CD4-positive, alpha-beta T cell treated with Interleukin-4 for 4 hours (primary cell): ENCODE measurements around the gene NFE2L2.
"Not testable (repeated sequence)": the region's sequence is repeated elsewhere in the genome, so short reads cannot be mapped to it uniquely, and the experiment has no call there.

Experiments
- DNase-seq: peaks from one replicate; pipeline ENCODE4 v3.0.0-alpha.2; 2020

NFE2L2 gene

GRCh38 chr2:177188482-177189469 lies 75.8 kb downstream of the NFE2L2 start:
- no peak for DNase-seq

GRCh38 chr2:177187631-177188312 lies 76.8 kb downstream of the NFE2L2 start:
- no peak for DNase-seq

GRCh38 chr2:177186038-177186437 lies 78.5 kb downstream of the NFE2L2 start:
- not testable (repeated sequence) for DNase-seq

- no peak for DNase-seq
These were observed 79.9 kb downstream of the NFE2L2 start for GRCh38 chr2:177184606-177185005.

- no peak for DNase-seq
These were observed 80.7 kb downstream of the NFE2L2 start for GRCh38 chr2:177183860-177184259.
